ENCODE measurements around the gene TNS1. TPM values are rescaled to one million over a fixed set of nuclear protein-coding genes. Genes with fewer than 3 reads are reported as not detected.

TNS1 gene
- total RNA-seq, 4 donors from 2014 or later: 461 to 648 (median 565) TPM

DNA sequence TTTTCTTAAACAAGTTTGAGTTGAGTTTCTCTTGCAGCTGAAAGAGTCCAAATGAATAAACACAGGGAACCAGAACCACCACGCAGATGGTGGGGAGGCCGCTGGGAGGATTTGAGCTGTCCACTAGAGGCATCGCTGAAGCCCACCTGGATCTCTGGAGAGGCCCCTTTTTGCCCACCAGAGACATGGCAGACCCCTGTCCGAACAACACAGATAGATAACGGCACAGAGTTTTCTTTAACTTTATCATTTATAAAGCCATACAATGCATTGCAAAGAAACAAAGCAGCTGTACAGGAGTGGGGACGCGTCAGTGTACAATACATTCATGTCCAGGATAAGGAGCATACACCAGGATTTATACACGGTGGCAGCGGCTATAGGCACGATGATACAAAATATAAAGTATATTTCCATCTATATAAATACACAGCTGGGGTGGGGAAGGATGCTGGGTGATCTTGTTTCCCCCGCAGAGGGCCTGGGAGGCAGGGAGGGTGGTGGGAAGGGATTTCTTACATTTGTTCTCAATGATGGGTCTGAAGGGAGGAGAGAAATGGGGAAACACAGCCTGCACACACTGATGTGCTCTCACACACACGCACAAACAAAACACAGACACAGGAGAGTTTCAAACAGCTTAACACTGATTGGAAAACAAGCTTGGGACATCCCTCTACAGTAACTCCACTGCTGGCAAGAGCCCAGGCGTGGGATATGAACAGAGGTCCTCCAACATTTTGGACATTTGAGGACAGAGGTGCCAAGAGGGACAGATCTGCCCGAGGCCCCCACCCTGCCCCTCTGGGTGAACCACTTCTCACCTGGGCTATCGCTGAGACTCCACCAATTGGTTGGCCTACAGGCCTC is 203.0 kb downstream of the TNS1 start:
- TF ChIP-seq, protein P1, sequence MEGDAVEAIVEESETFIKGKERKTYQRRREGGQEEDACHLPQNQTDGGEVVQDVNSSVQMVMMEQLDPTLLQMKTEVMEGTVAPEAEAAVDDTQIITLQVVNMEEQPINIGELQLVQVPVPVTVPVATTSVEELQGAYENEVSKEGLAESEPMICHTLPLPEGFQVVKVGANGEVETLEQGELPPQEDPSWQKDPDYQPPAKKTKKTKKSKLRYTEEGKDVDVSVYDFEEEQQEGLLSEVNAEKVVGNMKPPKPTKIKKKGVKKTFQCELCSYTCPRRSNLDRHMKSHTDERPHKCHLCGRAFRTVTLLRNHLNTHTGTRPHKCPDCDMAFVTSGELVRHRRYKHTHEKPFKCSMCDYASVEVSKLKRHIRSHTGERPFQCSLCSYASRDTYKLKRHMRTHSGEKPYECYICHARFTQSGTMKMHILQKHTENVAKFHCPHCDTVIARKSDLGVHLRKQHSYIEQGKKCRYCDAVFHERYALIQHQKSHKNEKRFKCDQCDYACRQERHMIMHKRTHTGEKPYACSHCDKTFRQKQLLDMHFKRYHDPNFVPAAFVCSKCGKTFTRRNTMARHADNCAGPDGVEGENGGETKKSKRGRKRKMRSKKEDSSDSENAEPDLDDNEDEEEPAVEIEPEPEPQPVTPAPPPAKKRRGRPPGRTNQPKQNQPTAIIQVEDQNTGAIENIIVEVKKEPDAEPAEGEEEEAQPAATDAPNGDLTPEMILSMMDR (IDR thresholded peaks at IDR 0.05): no peak
- TF ChIP-seq EP300 (IDR thresholded peaks at IDR 0.05): no peak
- no peak for TF ChIP-seq POLR2A (IDR thresholded peaks at IDR 0.05)
- Histone ChIP-seq H3K9me3 (no peaks in the 10 kb centered on the region), H3K4me1 (peaks cover 0 to 82% (median 11%) of the 10 kb centered on the region in 4 donors), H3K36me3 (peaks cover 0 to 59% (median 0%) of the 10 kb centered on the region in 3 donors), H3K27ac (peak overlapping the region in 2 of 4 donors; percentile 74 to 84), H3K4me3 (no peak overlapping the region), H3K27me3 (no peaks in the 10 kb centered on the region)
- 73 to 78% methylated on average over 14 to 15 of the region's 15 CpGs for WGBS, 2 donors
- DNase-seq (ENCODE audit: low spot score in 2 of 2): no peak

DNA sequence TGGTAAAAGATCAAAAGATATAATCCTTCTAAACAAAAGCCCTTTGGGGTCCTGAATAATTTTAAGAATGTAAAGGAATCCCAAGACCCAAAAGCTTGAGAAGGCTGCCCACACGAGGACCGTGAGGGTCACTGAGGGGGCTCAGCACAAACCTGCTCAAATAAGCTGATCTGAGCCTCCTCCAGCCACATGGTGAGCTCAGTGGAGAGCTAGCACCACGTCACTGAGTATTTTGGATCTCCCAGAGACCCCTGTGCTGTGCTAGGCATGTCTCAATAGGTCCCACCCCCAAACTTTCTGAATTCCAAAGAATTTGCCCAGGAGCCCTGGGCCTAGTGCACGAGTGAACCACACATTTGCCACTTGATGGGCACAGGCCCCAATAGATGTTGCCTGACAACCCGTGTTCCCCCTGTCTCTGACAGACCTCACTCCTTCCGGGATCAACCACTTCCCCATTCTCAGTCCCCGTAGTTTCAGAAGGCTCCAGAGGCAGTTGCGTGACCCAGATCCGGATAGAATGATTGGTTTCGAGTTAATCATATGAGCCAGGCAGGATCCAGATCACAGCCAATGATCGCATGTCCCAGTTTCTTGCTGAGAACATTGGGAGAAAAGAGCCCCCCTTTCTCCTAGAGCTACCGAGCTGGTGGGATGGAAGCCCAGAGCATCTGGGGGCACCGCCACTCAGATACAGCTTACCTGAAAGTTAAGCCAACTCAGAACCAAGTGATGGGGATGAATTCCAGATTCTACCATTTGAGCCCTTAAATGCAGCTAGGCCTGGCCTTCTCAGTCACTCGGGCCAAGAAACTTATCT is 203.8 kb downstream of the TNS1 start:
- WGBS, 2 donors: 57% methylated on average over 14 of the region's 14 CpGs
- peak overlapping the region in 2 of 4 donors; percentile 51 to 84 for H3K27ac ChIP-seq
- TF ChIP-seq EP300 (IDR thresholded peaks at IDR 0.05): peak in 1 of 2 donors; percentile 68
- TF ChIP-seq, protein P1 (IDR thresholded peaks at IDR 0.05): no peak
- no peak overlapping the region for H3K4me3 ChIP-seq
- no peaks in the 10 kb centered on the region for H3K9me3 ChIP-seq
- DNase-seq (ENCODE audit: low spot score in 2 of 2): no peak
- no peaks in the 10 kb centered on the region for H3K27me3 ChIP-seq
- H3K36me3 ChIP-seq: peaks cover 0 to 51% (median 0%) of the 10 kb centered on the region in 3 donors
- H3K4me1 ChIP-seq: peaks cover 0 to 82% (median 6%) of the 10 kb centered on the region in 4 donors

DNA sequence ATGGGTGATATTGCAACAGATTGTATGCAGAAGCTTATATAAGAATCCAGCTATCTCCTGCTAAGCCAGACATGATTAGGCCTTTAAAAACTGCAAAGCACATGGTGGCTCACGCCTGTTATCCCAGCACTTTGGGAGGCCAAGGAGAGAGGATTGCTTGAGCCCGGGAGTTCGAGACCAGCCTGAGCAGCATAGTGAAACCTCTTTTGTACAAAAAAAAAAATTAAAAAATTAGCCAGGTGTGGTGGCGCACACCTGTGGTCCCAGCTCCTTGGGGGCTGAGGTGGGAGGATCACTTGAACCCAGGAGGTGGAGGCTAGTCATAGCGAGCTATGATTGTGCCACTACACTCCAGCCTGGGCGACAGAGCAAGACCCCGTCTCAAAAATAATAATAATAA is 204.6 kb downstream of the TNS1 start:
- Histone ChIP-seq H3K27me3 (no peaks in the 10 kb centered on the region), H3K9me3 (no peaks in the 10 kb centered on the region), H3K4me3 (no peak overlapping the region), H3K36me3 (peaks cover 0 to 43% (median 0%) of the 10 kb centered on the region in 3 donors), H3K27ac (peak overlapping the region in 2 of 4 donors; percentile 51 to 84), H3K4me1 (peaks cover 0 to 84% (median 6%) of the 10 kb centered on the region in 4 donors)
- TF ChIP-seq EP300 (IDR thresholded peaks at IDR 0.05): no peak
- TF ChIP-seq POLR2A (IDR thresholded peaks at IDR 0.05): no peak
- TF ChIP-seq, protein P1 (IDR thresholded peaks at IDR 0.05): no peak
- DNase-seq (ENCODE audit: low spot score in 2 of 2): no peak
- WGBS, 2 donors: 93 to 94% methylated on average over 7 of the region's 7 CpGs

DNA sequence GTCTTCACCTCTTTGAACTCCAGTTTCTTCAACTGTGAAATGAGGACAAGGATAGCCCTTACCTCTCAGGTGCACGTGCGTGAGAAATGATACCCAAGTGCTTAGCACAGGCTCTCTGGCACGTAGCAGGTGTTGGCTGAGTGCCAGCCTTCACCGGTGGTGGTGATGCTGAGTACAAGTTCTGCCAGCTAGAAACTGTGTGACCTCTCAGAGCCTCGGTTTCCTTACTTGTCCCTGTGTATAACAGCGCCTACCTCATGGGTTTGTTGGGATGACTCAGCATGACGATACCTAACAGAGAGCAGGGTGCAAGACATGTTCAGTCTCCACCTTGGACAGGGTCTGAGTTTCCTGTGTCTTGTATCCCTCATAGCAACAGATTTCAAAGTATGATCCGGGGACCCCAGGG is 205.1 kb downstream of the TNS1 start:
- no peak for TF ChIP-seq POLR2A (IDR thresholded peaks at IDR 0.05)
- TF ChIP-seq EP300 (IDR thresholded peaks at IDR 0.05): peak in 1 of 2 donors; percentile 9
- WGBS, 2 donors: 67 to 68% methylated on average over 7 to 8 of the region's 8 CpGs
- peak in 1 of 2 donors; percentile 51 for DNase-seq (ENCODE audit: low spot score in 2 of 2)
- Histone ChIP-seq H3K27me3 (no peaks in the 10 kb centered on the region), H3K4me1 (peaks cover 0 to 80% (median 6%) of the 10 kb centered on the region in 4 donors), H3K27ac (peak overlapping the region in 2 of 4 donors; percentile 61 to 84), H3K4me3 (no peak overlapping the region), H3K9me3 (no peaks in the 10 kb centered on the region), H3K36me3 (peaks cover 0 to 38% (median 0%) of the 10 kb centered on the region in 3 donors)

DNA sequence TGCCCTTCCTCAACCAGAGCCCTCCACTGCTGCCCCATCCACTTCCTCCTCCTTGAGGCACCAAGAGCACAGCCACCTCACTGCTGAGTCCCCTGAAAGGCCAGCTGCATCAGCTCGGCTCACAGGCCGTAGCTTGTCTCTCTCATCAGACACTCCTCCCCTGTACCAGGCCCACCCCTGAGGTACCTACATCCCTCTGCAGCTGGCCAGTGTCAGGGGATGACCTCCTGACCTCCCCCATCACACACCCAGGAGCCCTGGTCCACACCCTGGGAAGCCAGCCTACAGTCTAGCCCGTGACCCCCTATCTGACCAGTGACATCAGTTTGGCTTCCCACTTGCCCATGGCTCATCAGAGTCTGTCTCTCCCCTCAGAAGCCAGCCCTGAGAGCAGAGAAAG is 205.6 kb downstream of the TNS1 start:
- H3K4me3 ChIP-seq: no peak overlapping the region
- H3K9me3 ChIP-seq: no peaks in the 10 kb centered on the region
- peaks cover 0 to 33% (median 0%) of the 10 kb centered on the region in 3 donors for H3K36me3 ChIP-seq
- H3K27ac ChIP-seq: peak overlapping the region in 2 of 4 donors; percentile 61 to 84
- DNase-seq (ENCODE audit: low spot score in 2 of 2): peak in 1 of 2 donors; percentile 4
- H3K4me1 ChIP-seq: peaks cover 0 to 75% (median 6%) of the 10 kb centered on the region in 4 donors
- no peaks in the 10 kb centered on the region for H3K27me3 ChIP-seq
- WGBS, 2 donors: 44 to 50% methylated on average over 3 of the region's 3 CpGs
- TF ChIP-seq, protein P1 (IDR thresholded peaks at IDR 0.05): no peak
- TF ChIP-seq EP300 (IDR thresholded peaks at IDR 0.05) (no peak), POLR2A (IDR thresholded peaks at IDR 0.05) (no peak)

Measured in tibial nerve (tissue), 4 donors.